Measurements from ENCODE around the gene SCYL2.
"Not testable (repeated sequence)": the region's sequence is repeated elsewhere in the genome, so short reads cannot be mapped to it uniquely, and the experiment has no call there.

The SCYL2 gene

GRCh38 chr12:100266835-100267602, at the start of gene SCYL2, which contains the start of gene DEPDC4:
Gene SCYL2, plus strand, starts transcription at chr12:100267177. Its CDS starts 15,794 bp downstream, at chr12:100282971.
Gene DEPDC4, minus strand, starts transcription at chr12:100267079. Its CDS starts 3 bp downstream, at chr12:100267076.
- peak; percentile 92 to 94 for DNase-seq

- no peak for DNase-seq
These were observed 47.5 kb upstream of the SCYL2 start for GRCh38 chr12:100219328-100220109.

DNA sequence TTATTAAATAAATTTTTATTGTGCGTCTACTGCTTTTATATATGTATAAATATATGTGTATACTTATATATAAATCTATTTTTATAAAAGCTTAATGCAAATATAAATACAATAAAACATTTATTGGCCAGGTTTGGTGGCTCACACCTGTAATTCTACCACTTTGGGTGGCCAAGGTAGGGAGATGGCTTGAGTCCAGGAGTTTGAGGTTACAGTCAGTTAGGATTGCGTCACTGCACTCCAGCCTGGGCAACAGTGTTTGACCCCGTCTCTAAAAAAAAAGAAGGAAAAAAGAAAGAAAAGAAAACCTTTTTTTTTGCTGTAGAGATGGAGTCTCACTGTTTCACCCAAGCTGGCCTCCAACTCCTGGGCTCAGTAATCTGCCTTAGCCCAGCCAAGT, 45.5 kb upstream of the SCYL2 start:
- no peak for DNase-seq

DNA sequence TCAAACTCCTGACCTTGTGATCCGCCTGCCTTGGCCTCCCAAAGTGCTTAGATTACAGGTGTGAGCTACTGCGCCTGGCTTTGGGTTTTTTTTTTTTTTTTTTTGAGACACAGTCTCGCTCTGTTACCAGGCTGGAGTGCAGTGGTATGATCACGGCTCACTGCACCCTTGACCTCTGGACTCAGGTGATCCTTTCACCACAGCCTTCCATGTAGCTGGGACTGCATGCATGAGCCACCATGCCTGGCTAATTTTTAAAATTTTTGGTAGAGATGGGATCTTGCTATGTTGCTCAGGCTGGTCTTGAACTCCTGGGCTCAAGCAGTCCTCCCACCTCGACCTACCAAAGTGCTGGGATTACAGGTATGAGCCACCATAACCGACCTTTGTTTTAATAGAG, 44.8 kb upstream of the SCYL2 start:
- not testable (repeated sequence) for DNase-seq

- no peak for DNase-seq
These were observed 41.5 kb upstream of the SCYL2 start for GRCh38 chr12:100225491-100225890.

DNA sequence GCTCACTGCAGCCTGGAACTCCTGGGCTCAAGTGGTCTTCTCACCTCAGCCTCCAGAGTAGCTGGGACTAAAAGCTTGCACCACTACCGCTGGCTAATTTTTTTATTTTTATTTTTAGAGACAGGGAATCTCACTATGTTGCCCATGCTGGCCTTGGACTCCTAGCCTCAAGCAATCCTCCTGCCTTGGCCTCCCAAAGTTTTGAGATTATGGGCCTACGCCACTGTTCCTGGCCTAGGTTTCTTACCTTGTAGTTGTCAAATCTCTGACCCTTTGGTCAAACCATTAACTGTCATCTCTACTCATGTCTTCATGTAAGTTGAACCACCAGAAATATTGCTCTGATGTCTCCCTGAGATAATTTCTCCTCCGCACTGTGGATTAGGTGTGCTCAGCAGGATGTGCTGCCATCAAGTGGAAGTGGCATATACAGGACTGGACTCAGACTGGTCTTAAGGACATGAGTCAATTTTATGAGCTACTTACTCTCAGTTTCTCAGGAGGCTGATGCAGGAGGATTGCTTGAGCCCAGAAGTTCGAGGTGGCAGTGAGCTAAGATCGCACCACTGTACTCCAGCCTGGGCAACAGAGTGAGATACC, 37.8 kb upstream of the SCYL2 start:
- DNase-seq = peak in 1 of 2 donors; percentile 15

GRCh38 chr12:100229876-100230275, 37.1 kb upstream of the SCYL2 start:
- DNase-seq = no peak

DNA sequence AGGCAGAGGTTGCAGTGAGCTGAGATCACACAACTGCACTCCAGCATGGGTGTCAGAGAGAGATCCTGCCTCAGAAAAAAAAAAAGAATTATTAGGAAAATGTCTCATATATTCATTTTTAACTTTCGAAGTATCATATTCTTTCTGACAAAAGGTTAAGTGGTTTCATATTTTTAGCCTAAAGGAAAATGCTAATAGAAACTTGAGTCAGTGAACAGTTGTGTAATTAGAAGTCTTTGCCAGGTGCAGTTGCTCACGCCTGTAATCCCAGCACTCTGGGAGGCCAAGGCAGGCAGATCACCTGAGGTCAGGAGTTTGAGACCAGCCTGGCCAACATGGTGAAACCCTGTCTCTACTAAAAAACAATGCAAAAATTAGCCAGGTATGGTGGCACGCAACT, 35.1 kb upstream of the SCYL2 start:
- not testable (repeated sequence) for DNase-seq

DNA sequence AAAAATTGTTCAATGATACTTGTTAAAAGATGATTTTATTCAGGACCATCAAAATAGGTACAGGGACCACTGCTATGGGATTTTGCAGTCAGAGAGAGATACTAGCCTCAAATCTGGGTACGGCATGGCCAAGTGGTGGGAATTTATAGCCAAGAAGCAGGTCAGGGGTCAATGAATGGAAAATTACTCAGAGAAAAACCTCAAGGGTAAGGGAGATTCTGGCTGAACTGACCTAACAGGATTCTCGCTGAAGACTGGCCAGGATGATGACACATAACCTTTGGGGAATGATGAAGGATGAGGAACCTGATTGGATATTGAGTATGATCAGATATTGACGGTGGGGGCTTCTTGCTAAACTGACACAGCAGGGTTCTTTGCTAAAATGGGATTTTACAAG, 32.8 kb upstream of the SCYL2 start:
- no peak for DNase-seq

GRCh38 chr12:100234591-100235304, 32.2 kb upstream of the SCYL2 start:
- DNase-seq = peak in 1 of 2 donors; percentile 8

DNA sequence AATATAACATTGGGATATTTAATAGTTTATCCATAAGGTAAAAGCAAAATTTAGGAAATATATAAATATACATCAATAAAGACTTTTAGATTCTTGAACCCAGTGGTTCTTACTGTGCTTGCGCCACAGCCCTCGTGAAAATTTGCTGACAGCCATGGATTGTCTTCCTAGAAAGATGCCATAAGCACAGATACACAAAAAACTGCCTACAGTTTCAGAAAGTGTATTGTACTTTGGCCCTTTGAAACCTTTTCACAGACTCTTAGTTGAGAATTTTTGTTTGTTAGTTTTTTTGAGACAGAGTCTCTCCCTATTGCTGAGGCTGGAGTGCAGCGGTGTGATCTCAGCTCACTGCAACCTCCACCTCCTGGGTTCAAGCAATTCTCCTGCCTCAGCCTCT, 28.2 kb upstream of the SCYL2 start:
- no peak for DNase-seq

GRCh38 chr12:100239589-100239988, 27.4 kb upstream of the SCYL2 start:
- no peak for DNase-seq

GRCh38 chr12:100243137-100243536, 23.8 kb upstream of the SCYL2 start:
- no peak for DNase-seq

GRCh38 chr12:100247765-100248164, 19.2 kb upstream of the SCYL2 start:
- no peak for DNase-seq

GRCh38 chr12:100248886-100249285, 18.1 kb upstream of the SCYL2 start:
- no peak for DNase-seq

DNA sequence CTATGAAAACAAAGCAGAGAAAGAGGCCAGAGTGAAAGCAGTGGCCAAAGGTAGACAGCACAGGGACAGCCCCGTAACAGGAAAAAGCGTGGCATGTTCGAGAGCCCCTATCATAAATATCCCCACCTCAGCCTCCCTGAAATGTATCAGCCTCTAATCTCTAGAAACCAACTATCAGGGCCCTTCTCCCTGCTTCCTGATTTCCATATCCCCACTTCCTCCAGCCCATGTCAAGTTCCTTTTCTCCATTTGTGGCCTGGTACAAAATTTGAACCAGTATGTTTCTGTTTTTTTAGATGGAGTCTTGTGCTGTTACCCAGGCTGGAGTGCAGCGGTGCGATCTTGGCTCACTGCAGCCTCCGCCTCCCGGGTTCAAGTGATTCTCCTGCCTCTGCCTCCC, 17.0 kb upstream of the SCYL2 start:
- no peak for DNase-seq

GRCh38 chr12:100251917-100252316, 15.1 kb upstream of the SCYL2 start:
- no peak for DNase-seq

- no peak for DNase-seq
These were observed 13.5 kb upstream of the SCYL2 start for GRCh38 chr12:100253437-100253836.

- DNase-seq = no peak
These were observed 12.1 kb upstream of the SCYL2 start for GRCh38 chr12:100254876-100255275.

GRCh38 chr12:100258127-100258526, 8.8 kb upstream of the SCYL2 start:
- no peak for DNase-seq

DNA sequence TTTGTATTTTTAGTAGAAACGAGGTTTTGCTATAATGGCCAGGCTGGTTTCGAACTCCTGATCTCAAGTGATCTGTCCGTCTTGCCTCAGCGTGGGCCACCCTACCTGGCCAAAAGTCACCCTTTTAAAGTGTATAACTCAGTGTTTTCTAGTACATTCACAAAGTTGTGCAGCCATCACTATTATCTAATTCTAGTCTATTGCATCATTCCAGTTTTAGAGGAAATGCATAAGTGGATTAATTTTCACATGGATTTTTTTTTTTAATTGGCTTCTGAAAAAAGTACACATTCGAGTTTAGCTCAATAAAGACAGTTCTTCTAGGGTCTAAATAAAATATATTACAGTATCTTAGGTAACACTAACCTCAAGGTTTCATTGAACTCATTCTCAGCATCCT, 3.8 kb upstream of the SCYL2 start:
- no peak for DNase-seq

DNA sequence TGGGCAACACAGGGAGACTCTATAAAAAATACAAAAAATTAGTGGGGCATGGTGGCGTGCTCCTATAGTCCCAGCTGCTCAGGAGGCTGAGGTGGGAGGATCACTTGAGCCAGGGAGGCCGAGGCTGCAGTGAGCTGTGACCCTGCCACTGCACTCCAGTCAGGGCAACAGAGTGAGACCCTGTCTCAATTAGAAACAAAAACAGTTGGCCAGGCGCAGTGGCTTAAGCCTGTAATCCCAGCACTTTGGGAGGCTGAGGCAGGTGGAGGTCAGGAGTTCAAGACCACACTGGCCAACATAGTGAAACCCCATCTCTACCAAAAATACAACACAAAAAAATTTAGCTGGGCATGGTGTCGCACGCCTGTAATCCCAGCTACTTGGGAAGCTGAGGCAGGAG, 1.9 kb upstream of the SCYL2 start:
- DNase-seq = not testable (repeated sequence)
